IPS-11a (cell line): Measurements from ENCODE around the gene DDX1.
"Not testable (repeated sequence)": the region's sequence is repeated elsewhere in the genome, so short reads cannot be mapped to it uniquely, and the experiment has no call there.

Experiments used
- H3K4me3 ChIP-seq: one replicate; pipeline ENCODE4 v1.5.1; 2013; ENCODE audit warnings: low read depth, low read length, control low read depth

Gene DDX1

GRCh38 chr2:15614545-15615300 lies 23.1 kb downstream of the DDX1 start:
- no peak overlapping the region for H3K4me3 ChIP-seq

DNA sequence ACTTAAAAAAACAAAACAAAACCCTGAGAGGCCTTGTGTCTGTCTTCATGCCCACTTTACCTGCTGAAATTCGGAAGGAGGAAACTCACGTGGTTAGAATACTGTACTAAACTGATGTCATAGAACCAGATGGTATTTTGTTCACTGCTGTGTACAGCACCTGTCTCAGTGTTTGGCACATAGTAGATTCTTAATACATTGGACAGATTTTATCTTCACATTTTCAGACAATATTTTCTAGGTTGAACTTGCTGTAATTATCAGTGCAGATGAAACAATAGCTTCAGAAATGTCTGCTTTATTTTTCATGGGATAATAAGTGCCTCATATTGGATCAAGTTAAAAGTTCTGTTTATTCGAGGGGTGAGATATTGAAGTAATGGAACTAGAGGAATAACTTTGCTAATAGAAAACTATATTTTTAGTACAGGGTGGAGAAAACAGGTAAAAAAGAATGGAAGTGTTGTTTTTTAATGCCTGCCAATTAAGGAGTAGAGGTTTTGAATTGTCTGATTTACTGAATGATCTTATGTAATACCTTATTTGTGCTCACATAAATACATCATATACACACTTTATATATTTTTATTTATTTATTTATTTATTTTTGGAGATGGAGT lies 23.7 kb downstream of the DDX1 start:
- no peak overlapping the region for H3K4me3 ChIP-seq

DNA sequence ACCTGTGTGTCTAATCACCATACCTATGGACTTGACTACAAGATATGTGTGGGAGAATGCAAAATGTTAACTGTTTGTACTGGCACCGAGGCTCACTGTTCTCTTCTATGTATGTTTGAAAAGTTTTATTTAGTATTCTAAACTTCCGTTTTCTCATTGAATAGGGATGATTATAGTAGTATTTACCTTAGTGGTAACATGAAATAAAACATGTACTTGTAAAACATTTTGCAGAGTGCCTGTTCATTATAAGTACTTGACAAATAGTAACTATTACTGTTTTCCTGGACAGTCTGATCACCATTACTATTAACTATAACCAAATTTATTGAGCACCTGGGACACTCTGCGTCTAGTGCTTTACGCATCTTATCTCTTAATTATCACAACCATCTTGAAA lies 24.8 kb downstream of the DDX1 start:
- no peak overlapping the region for H3K4me3 ChIP-seq

- H3K4me3 ChIP-seq = no peak overlapping the region
Measured at GRCh38 chr2:15616850-15617777, 25.4 kb downstream of the DDX1 start.

GRCh38 chr2:15617778-15618448 lies 26.2 kb downstream of the DDX1 start:
- H3K4me3 ChIP-seq = no peak overlapping the region

DNA sequence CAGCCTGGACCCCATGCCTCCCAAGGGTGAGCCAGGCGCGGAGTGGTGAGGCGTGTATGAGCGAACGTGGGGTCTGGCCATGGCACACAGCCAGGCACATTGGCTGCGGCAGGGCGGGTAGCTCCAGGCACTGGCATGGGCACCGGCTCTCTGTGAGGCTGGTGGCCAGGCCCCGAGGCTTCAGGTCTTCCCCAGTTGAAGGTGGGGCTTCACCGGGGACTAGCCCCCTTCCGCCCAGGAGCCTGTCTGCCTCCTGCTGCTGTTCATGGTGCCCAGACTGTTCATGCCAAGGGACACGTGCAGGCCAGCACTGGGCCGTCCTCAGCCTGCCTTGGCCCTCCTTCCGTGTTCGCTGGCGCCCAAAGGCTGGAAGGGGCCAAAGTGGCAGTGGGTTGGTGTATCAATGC lies 26.8 kb downstream of the DDX1 start:
- no peak overlapping the region for H3K4me3 ChIP-seq

- H3K4me3 ChIP-seq = no peak overlapping the region
Measured at GRCh38 chr2:15619076-15619475, 27.4 kb downstream of the DDX1 start.

DNA sequence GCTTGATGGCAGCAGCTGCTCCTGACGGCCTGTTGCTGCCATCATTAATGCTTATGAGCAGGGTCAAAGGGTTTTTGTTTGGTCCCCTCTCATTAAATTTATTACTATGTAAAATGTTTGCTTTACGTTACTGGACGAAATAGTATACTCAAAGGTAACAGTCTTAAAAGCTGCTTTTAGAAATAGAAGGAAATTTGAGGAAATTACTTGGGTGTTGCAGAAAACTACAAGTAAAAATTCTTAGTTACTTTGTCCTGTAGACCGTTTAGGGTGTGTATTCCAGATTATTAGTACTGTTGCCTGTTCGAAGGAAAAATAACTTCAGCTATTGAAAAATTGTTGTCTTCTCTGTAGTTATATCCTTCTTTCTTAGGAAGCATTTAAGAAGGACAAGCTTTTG lies 27.8 kb downstream of the DDX1 start:
- no peak overlapping the region for H3K4me3 ChIP-seq

GRCh38 chr2:15619938-15620337 lies 28.3 kb downstream of the DDX1 start:
- no peak overlapping the region for H3K4me3 ChIP-seq

GRCh38 chr2:15620340-15620739 lies 28.7 kb downstream of the DDX1 start:
- H3K4me3 ChIP-seq = no peak overlapping the region

- H3K4me3 ChIP-seq = no peak overlapping the region
Measured at GRCh38 chr2:15620857-15621471, 29.3 kb downstream of the DDX1 start.

GRCh38 chr2:15621472-15621870 lies 29.8 kb downstream of the DDX1 start:
- not testable (repeated sequence) for H3K4me3 ChIP-seq

- no peak overlapping the region for H3K4me3 ChIP-seq
Measured at GRCh38 chr2:15622214-15622613, 30.5 kb downstream of the DDX1 start.

GRCh38 chr2:15622614-15623480 lies 31.2 kb downstream of the DDX1 start:
- H3K4me3 ChIP-seq = no peak overlapping the region

DNA sequence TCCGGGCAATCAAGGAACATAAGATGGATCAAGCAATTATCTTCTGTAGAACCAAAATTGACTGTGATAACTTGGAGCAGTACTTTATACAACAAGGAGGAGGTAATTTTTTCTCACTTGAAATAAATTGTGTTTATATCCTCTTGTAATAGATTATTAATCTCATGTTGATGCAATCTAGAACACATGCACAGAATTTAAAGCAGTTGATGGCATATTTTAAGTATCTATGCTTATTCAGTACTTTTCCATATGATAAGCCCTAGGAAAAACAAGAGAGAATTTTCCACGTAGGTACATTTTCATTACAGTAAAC lies 31.8 kb downstream of the DDX1 start:
- no peak overlapping the region for H3K4me3 ChIP-seq

DNA sequence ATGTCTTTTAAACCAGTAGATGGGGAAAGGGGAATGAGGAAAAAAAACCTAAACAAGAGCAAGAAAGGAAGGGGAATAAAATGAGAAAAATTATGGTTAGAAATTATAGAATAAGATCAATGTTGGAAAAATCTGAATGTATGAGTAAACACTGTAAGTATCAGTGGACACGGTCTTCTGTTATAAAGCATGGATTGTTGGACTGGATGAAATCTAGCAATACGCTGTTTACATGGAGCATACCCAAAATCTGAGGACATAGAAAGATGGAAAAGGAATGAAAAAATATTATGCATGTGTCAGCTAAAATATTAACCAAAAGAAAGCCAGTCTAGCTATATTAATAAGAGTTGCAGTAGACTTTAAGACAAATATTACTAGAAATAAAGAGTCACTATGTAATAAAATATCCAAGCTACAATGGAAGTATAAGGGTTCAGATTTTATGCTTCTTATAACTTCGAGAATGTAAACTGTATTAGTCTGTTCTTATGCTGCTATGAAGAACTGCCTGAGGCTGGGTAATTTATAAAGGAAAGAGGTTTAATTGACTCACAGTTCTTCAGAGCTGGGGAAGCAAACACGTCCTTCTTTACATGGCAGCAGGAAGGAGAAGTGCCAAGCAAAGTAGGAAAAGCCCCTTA lies 32.4 kb downstream of the DDX1 start:
- H3K4me3 ChIP-seq = no peak overlapping the region

- no peak overlapping the region for H3K4me3 ChIP-seq
Measured at GRCh38 chr2:15624903-15625302, 33.2 kb downstream of the DDX1 start.

DNA sequence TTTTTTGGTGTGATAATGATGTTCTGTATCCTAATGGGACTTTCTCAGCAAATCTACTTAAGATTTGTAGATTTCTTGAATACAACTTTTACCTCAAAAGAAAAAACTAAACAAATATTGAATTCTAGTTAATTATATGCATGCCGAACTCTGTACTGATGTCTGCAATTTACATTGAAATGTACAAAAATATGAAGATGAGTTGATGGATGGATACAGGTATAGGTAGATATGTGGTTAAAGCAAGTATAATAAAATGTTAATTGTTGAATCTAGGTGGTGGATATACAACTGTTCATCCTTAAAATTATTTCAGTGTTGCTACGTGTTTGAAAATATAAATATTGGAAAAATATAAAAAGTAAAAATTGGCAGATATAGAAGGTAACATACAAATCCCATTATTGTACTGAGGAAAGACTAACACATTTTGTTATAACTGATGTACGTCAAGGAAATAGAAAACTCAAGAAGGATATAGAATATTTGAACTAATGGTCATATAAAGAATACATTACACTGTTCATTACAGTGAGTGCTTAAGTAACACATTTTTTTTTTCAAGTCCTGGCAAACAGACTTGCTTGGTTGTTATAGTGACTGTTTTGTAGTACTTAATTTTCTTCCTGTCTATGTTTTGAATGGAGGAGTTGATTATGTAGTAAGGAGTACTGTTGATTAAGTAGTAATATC lies 33.8 kb downstream of the DDX1 start:
- no peak overlapping the region for H3K4me3 ChIP-seq

DNA sequence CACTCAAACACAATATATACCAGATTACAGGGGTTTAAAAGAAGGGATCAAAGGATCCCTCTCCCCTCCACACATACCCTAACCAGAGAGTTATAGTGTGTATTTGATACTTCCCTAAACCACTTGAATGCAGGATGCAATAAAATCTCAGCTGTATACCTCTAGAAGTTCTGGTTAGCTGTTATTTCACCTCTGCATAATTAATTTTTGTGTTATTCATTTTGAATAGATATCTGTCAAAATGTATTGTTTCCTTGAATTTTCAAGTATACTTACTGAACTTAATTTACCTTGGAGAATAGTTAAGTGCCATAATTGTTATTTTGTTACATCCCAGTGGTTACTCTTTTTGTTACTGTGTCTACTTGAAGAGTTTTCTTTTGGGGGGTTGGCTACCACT lies 34.5 kb downstream of the DDX1 start:
- no peak overlapping the region for H3K4me3 ChIP-seq
